ENCODE data around the gene ACSF2. TPM values are rescaled to one million over a fixed set of nuclear protein-coding genes. Genes with fewer than 3 reads are reported as not detected.

ACSF2 gene
- polyA plus RNA-seq, 1 donor from 2014 or later = not detected

GRCh38 chr17:50505591-50506130, 79.6 kb downstream of the ACSF2 start:
- no peaks in the 10 kb centered on the region for H3F3A ChIP-seq (ENCODE audit: insufficient read depth, low read length, poor library complexity, severe bottlenecking)
- H2AFZ ChIP-seq (ENCODE audit: low read depth, low read length) = no peak overlapping the region
- H3K9me3 ChIP-seq (ENCODE audit: low read length) = no peaks in the 10 kb centered on the region
- H3K79me2 ChIP-seq (replicated peaks; ENCODE audit: insufficient read depth, low read length) = no peaks in the 10 kb centered on the region
- no peaks in the 10 kb centered on the region for H3K27me3 ChIP-seq (ENCODE audit: insufficient read depth, low read depth, low read length)
- no peak overlapping the region for H3K4me3 ChIP-seq (ENCODE audit: low read length)
- no peak overlapping the region for H3K9ac ChIP-seq (ENCODE audit: low read length)
- H3K4me2 ChIP-seq (ENCODE audit: low read length) = no peak overlapping the region
- H3K36me3 ChIP-seq (ENCODE audit: insufficient read depth, low read length) = no peaks in the 10 kb centered on the region
- no peaks in the 10 kb centered on the region for H4K20me1 ChIP-seq (ENCODE audit: insufficient read depth)
- no peaks in the 10 kb centered on the region for H3K9me2 ChIP-seq (ENCODE audit: insufficient read depth, low read length)
- H3K27ac ChIP-seq (ENCODE audit: low read length) = no peak overlapping the region
- TF ChIP-seq EP300 (conservative IDR thresholded peaks at IDR 0.05; ENCODE audit: poor library complexity, severe bottlenecking) = no peak
- no peak for TF ChIP-seq RAD21 (conservative IDR thresholded peaks at IDR 0.05)
- no peak for TF ChIP-seq POLR2AphosphoS5 (IDR thresholded peaks at IDR 0.05)
- no peak for TF ChIP-seq EZH2 (IDR thresholded peaks at IDR 0.05; ENCODE audit: borderline replicate concordance, insufficient read depth, low read length, poor library complexity, severe bottlenecking)
- no peak for TF ChIP-seq CTCF (IDR thresholded peaks at IDR 0.05; ENCODE audit: poor library complexity, severe bottlenecking)
- no peak for TF ChIP-seq TAF1 (IDR thresholded peaks at IDR 0.05; ENCODE audit: low read depth)
- TF ChIP-seq MXI1 (conservative IDR thresholded peaks at IDR 0.05; ENCODE audit: poor library complexity, severe bottlenecking) = no peak
- TF ChIP-seq REST (IDR thresholded peaks at IDR 0.05; ENCODE audit: borderline replicate concordance) = no peak
- TF ChIP-seq SMC3 (conservative IDR thresholded peaks at IDR 0.05; ENCODE audit: poor library complexity) = no peak

- Histone ChIP-seq H3K9ac (ENCODE audit: low read length) (no peak overlapping the region), H3K79me2 (replicated peaks; ENCODE audit: insufficient read depth, low read length) (no peaks in the 10 kb centered on the region), H3K4me2 (ENCODE audit: low read length) (no peak overlapping the region), H3K27me3 (ENCODE audit: insufficient read depth, low read depth, low read length) (no peaks in the 10 kb centered on the region), H4K20me1 (ENCODE audit: insufficient read depth) (no peaks in the 10 kb centered on the region), H3K27ac (ENCODE audit: low read length) (no peak overlapping the region), H3K36me3 (ENCODE audit: insufficient read depth, low read length) (no peaks in the 10 kb centered on the region), H3K9me3 (ENCODE audit: low read length) (no peaks in the 10 kb centered on the region), H2AFZ (ENCODE audit: low read depth, low read length) (no peak overlapping the region), H3F3A (ENCODE audit: insufficient read depth, low read length, poor library complexity, severe bottlenecking) (no peaks in the 10 kb centered on the region), H3K4me3 (ENCODE audit: low read length) (no peak overlapping the region), H3K9me2 (ENCODE audit: insufficient read depth, low read length) (no peaks in the 10 kb centered on the region)
- TF ChIP-seq SMC3 (conservative IDR thresholded peaks at IDR 0.05; ENCODE audit: poor library complexity) (no peak), TAF1 (IDR thresholded peaks at IDR 0.05; ENCODE audit: low read depth) (no peak), EZH2 (IDR thresholded peaks at IDR 0.05; ENCODE audit: borderline replicate concordance, insufficient read depth, low read length, poor library complexity, severe bottlenecking) (no peak), CTCF (IDR thresholded peaks at IDR 0.05; ENCODE audit: poor library complexity, severe bottlenecking) (no peak), EP300 (conservative IDR thresholded peaks at IDR 0.05; ENCODE audit: poor library complexity, severe bottlenecking) (no peak), RAD21 (conservative IDR thresholded peaks at IDR 0.05) (no peak), POLR2AphosphoS5 (IDR thresholded peaks at IDR 0.05) (no peak), MXI1 (conservative IDR thresholded peaks at IDR 0.05; ENCODE audit: poor library complexity, severe bottlenecking) (no peak), REST (IDR thresholded peaks at IDR 0.05; ENCODE audit: borderline replicate concordance) (no peak)
Observed at GRCh38 chr17:50506298-50506697, 80.3 kb downstream of the ACSF2 start.

Measured in neural cell (in vitro differentiated cells).